Liver (tissue), 9 donors: ENCODE data around the gene GLP1R. TPM values are rescaled to one million over a fixed set of nuclear protein-coding genes. Genes with fewer than 3 reads are reported as not detected.

Source experiments
- DNase-seq: peaks from one replicate; pipeline ENCODE4 v3.0.0-alpha.2; 2017; ENCODE audit warnings: low spot score
- H3K27ac ChIP-seq, 2 donors: one replicate each; pipeline ENCODE4 v1.7.0; 2013; ENCODE audit warnings: inconsistent platforms in 2 of 2, low read length in 2 of 2, control low read depth in 1 of 2, low read depth in 1 of 2, mild to moderate bottlenecking in 1 of 2
- H3K27me3 ChIP-seq, 4 donors: one replicate each; pipeline versions ENCODE4 v1.6.1 to v1.7.0; 2013; ENCODE audit warnings: low read length in 3 of 4, inconsistent platforms in 1 of 4, mild to moderate bottlenecking in 1 of 4, moderate library complexity in 1 of 4; ENCODE audit not compliant: control insufficient read depth in 4 of 4, insufficient read depth in 4 of 4
- H3K36me3 ChIP-seq, 4 donors: one replicate each; pipeline versions ENCODE4 v1.6.1 to v1.7.0; 2013; ENCODE audit warnings: low read length in 3 of 4, mild to moderate bottlenecking in 3 of 4, low read depth in 1 of 4, moderate library complexity in 1 of 4; ENCODE audit not compliant: control insufficient read depth in 4 of 4, insufficient read depth in 3 of 4
- H3K4me1 ChIP-seq, 4 donors: one replicate each; pipeline versions ENCODE4 v1.6.1 to v1.7.0; 2013; ENCODE audit warnings: low read length in 3 of 4, mild to moderate bottlenecking in 3 of 4, moderate library complexity in 1 of 4; ENCODE audit not compliant: control insufficient read depth in 4 of 4, insufficient read depth in 4 of 4
- H3K4me3 ChIP-seq, 3 donors: one replicate each; pipeline versions ENCODE4 v1.6.1 to v1.7.0; 2013; ENCODE audit warnings: low read length in 3 of 3, control low read depth in 1 of 3, low read depth in 1 of 3, mild to moderate bottlenecking in 1 of 3
- H3K9ac ChIP-seq, 2 donors: one replicate each; pipeline ENCODE4 v1.7.0; 2013; ENCODE audit warnings: low read length in 2 of 2, mild to moderate bottlenecking in 2 of 2, moderate library complexity in 2 of 2, control low read depth in 1 of 2, low read depth in 1 of 2
- H3K9me3 ChIP-seq, 4 donors: one replicate each; pipeline versions ENCODE4 v1.6.1 to v1.7.0; 2013; ENCODE audit warnings: low read length in 3 of 4; ENCODE audit not compliant: control insufficient read depth in 4 of 4
- EGR1 ChIP-seq, 2 donors: IDR thresholded peaks; 2 replicates each; pipeline ENCODE4 v1.6.1; 2016 to 2018; ENCODE audit warnings: antibody characterized with exemption in 2 of 2, low read depth in 2 of 2
- FOXA1 ChIP-seq: IDR thresholded peaks from 2 replicates; pipeline ENCODE4 v1.6.1; 2016; ENCODE audit warnings: antibody characterized with exemption
- FOXA2 ChIP-seq: IDR thresholded peaks from 2 replicates; pipeline ENCODE4 v1.6.1; 2016; ENCODE audit warnings: antibody characterized with exemption
- GABPA ChIP-seq, 2 donors: IDR thresholded peaks in 1 of 2; conservative IDR thresholded peaks in 1 of 2; 2 replicates each; pipeline ENCODE4 v1.6.1; 2016; ENCODE audit warnings: antibody characterized with exemption in 2 of 2, mild to moderate bottlenecking in 1 of 2, moderate library complexity in 1 of 2
- HNF4A ChIP-seq, 2 donors: conservative IDR thresholded peaks; 2 replicates each; pipeline ENCODE4 v1.6.1; 2016; ENCODE audit warnings: antibody characterized with exemption in 2 of 2, mild to moderate bottlenecking in 2 of 2
- HNF4G ChIP-seq: IDR thresholded peaks from 2 replicates; pipeline ENCODE4 v1.6.1; 2016; ENCODE audit warnings: antibody characterized with exemption
- JUND ChIP-seq, 2 donors: IDR thresholded peaks; 2 replicates each; pipeline ENCODE4 v1.6.1; 2016; ENCODE audit warnings: antibody characterized with exemption in 2 of 2
- NR2F2 ChIP-seq: IDR thresholded peaks from 2 replicates; pipeline ENCODE4 v1.6.1; 2016; ENCODE audit warnings: antibody characterized with exemption
- RAD21 ChIP-seq, 2 donors: IDR thresholded peaks; 2 replicates each; pipeline ENCODE4 v1.6.1; 2016; ENCODE audit warnings: antibody characterized with exemption in 2 of 2, mild to moderate bottlenecking in 2 of 2
- RXRA ChIP-seq, 2 donors: IDR thresholded peaks; 2 replicates each; pipeline ENCODE4 v1.6.1; 2017 to 2018; ENCODE audit warnings: antibody characterized with exemption in 2 of 2, mild to moderate bottlenecking in 1 of 2
- SP1 ChIP-seq: IDR thresholded peaks from 2 replicates; pipeline ENCODE4 v1.6.1; 2018; ENCODE audit warnings: antibody characterized with exemption, mild to moderate bottlenecking
- TAF1 ChIP-seq: conservative IDR thresholded peaks from 2 replicates; pipeline ENCODE4 v1.6.1; 2016; ENCODE audit warnings: antibody characterized with exemption, mild to moderate bottlenecking
- YY1 ChIP-seq: IDR thresholded peaks from 2 replicates; pipeline ENCODE4 v1.6.1; 2016; ENCODE audit warnings: antibody characterized with exemption, mild to moderate bottlenecking
- WGBS: extraction: QIAGEN DNeasy Blood & Tissue Kit; methylation state at CpG from one replicate; pipeline ENCODE4 v1.1.7; 2013; 5-methylcytosine and 5-hydroxymethylcytosine counted together
- polyA plus RNA-seq, 2 donors: library from polyadenylated mRNA; stranded (reverse) in 1 of 2; unstranded in 1 of 2; fragments of 200-250 nt in 1 of 2; fragments of >200 nt in 1 of 2; fragmentation: Nextera tagmentation in 1 of 2; extraction: Ambion mirVana in 1 of 2; gene quantifications; one replicate each; pipeline versions ENCODE4 v1.2.1 to v1.2.3, GENCODE V29; 2013 to 2015
- total RNA-seq, 2 donors: library from RNA; depleted of rRNA; stranded (reverse); fragments of >200 nt; gene quantifications; one replicate each; pipeline ENCODE4 v1.2.3, GENCODE V29; 2014
- TF ChIP-seq, protein P1 (sequence below): IDR thresholded peaks from 2 replicates; pipeline ENCODE4 v1.6.1; 2016; ENCODE audit warnings: antibody characterized with exemption
- TF ChIP-seq, protein P2 (sequence below): IDR thresholded peaks from 2 replicates; pipeline ENCODE4 v1.6.1; 2016; ENCODE audit warnings: antibody characterized with exemption, mild to moderate bottlenecking
- TF ChIP-seq, protein P3 (sequence below): IDR thresholded peaks from 2 replicates; pipeline ENCODE4 v1.6.1; 2016; ENCODE audit warnings: antibody characterized with exemption
- TF ChIP-seq, protein P4 (sequence below): IDR thresholded peaks from 2 replicates; pipeline ENCODE4 v1.6.1; 2016; ENCODE audit warnings: antibody characterized with exemption
- TF ChIP-seq, protein P5 (sequence below): fragments of 150-350 bp; IDR thresholded peaks from 2 replicates; pipeline ENCODE4 v1.5.1; 2017; ENCODE audit warnings: improper control_type of control experiment, low read depth, low read length; ENCODE audit not compliant: missing input control
- donor health status: healthy.
- donor health status: healthy.
- donor health status: healthy.
- donor health status: healthy.
- donor health status: healthy.

Gene GLP1R
- total and polyA plus RNA-seq, 4 donors: not detected

DNA sequence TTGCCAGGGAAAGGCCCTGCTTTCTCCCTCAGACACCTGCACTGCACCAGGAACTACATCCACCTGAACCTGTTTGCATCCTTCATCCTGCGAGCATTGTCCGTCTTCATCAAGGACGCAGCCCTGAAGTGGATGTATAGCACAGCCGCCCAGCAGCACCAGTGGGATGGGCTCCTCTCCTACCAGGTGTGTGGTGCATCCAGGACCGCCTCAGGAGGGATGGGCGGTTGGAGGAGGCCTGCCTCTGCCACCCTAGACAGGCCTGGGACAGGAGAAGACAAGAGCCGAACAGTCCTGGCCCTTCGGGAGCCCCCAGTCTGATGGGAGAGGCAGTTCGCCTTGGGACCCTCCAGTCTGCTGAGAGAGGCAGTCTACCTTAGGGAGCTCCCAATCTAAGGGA lies 24.2 kb downstream of the GLP1R start (continued):
- TF ChIP-seq RXRA (IDR thresholded peaks at IDR 0.05) (no peak), GABPA (IDR thresholded peaks at IDR 0.05 in 1 of 2, conservative IDR thresholded peaks at IDR 0.05 in 1 of 2) (no peak)
- TF ChIP-seq, protein P1, sequence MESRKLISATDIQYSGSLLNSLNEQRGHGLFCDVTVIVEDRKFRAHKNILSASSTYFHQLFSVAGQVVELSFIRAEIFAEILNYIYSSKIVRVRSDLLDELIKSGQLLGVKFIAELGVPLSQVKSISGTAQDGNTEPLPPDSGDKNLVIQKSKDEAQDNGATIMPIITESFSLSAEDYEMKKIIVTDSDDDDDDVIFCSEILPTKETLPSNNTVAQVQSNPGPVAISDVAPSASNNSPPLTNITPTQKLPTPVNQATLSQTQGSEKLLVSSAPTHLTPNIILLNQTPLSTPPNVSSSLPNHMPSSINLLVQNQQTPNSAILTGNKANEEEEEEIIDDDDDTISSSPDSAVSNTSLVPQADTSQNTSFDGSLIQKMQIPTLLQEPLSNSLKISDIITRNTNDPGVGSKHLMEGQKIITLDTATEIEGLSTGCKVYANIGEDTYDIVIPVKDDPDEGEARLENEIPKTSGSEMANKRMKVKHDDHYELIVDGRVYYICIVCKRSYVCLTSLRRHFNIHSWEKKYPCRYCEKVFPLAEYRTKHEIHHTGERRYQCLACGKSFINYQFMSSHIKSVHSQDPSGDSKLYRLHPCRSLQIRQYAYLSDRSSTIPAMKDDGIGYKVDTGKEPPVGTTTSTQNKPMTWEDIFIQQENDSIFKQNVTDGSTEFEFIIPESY: no peak

DNA sequence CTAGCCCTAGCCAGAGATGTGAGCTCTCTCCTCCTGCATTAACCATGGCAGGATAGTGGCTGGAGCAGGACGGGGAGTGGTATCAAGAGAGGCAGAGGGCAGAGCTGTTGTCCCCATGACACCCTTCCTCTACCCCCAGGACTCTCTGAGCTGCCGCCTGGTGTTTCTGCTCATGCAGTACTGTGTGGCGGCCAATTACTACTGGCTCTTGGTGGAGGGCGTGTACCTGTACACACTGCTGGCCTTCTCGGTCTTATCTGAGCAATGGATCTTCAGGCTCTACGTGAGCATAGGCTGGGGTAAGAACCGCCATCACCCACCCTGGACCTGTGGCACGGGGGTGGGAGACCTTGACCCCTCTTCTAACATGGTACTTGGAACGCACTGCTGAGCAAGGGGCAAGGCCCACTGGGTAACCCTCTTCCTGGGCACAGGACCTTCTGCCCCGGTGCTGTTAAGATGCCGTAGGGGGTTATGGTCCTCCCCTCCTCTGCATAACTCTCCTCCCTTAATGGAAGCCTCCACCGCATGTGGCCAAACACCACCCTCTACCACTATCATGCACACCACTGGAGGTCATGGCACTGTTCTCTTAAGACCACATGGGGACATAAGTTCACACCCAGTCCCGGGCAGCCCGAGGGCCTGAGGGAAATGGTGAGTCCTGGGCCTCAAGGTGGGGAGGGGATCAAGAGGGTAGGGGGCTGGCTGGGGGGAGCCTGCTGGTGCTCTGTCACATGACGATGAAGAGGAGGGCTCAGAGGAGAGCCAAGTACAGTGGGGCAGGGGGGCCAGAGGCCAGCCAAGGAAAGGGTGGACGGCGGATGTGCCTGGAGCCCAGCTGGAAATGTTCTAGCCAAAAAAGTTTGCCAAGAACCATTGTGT lies 25.1 kb downstream of the GLP1R start:
- Histone ChIP-seq H3K36me3 (no peaks in the 10 kb centered on the region), H3K9me3 (no peaks in the 10 kb centered on the region), H3K27me3 (no peaks in the 10 kb centered on the region), H3K9ac (no peak overlapping the region), H3K27ac (no peak overlapping the region), H3K4me1 (no peaks in the 10 kb centered on the region), H3K4me3 (no peak overlapping the region)
- DNase-seq: no peak
- 91% methylated on average over 17 of the region's 17 CpGs for WGBS
- no peak for TF ChIP-seq TAF1
- no peak for TF ChIP-seq JUND (IDR thresholded peaks at IDR 0.05)

DNA sequence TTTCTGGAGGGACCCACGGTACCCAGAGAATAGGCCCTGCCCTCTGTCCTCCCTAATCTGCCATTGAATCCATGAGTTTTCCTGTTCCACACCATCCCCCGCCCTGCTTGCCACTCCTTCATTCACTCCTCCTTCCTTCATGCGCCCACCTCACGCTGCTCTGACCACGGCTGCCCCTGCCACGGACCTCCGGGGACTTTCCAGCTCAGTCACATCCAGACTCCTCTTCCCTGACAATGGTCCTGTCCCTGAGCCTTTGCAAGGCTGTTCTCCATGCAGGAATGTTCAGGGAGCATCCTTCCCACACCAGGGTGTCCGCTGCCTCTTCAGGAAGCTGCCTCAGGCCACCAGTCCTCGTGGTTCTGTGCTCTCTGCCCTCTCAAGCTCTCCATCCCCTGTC lies 25.9 kb downstream of the GLP1R start:
- DNase-seq: no peak
- Histone ChIP-seq H3K4me3 (no peak overlapping the region), H3K36me3 (no peaks in the 10 kb centered on the region), H3K27ac (no peak overlapping the region), H3K27me3 (no peaks in the 10 kb centered on the region), H3K9ac (no peak overlapping the region), H3K9me3 (no peaks in the 10 kb centered on the region), H3K4me1 (no peaks in the 10 kb centered on the region)
- WGBS: 81% methylated on average over 9 of the region's 9 CpGs
- no peak for TF ChIP-seq RXRA (IDR thresholded peaks at IDR 0.05)
- TF ChIP-seq, protein P2, sequence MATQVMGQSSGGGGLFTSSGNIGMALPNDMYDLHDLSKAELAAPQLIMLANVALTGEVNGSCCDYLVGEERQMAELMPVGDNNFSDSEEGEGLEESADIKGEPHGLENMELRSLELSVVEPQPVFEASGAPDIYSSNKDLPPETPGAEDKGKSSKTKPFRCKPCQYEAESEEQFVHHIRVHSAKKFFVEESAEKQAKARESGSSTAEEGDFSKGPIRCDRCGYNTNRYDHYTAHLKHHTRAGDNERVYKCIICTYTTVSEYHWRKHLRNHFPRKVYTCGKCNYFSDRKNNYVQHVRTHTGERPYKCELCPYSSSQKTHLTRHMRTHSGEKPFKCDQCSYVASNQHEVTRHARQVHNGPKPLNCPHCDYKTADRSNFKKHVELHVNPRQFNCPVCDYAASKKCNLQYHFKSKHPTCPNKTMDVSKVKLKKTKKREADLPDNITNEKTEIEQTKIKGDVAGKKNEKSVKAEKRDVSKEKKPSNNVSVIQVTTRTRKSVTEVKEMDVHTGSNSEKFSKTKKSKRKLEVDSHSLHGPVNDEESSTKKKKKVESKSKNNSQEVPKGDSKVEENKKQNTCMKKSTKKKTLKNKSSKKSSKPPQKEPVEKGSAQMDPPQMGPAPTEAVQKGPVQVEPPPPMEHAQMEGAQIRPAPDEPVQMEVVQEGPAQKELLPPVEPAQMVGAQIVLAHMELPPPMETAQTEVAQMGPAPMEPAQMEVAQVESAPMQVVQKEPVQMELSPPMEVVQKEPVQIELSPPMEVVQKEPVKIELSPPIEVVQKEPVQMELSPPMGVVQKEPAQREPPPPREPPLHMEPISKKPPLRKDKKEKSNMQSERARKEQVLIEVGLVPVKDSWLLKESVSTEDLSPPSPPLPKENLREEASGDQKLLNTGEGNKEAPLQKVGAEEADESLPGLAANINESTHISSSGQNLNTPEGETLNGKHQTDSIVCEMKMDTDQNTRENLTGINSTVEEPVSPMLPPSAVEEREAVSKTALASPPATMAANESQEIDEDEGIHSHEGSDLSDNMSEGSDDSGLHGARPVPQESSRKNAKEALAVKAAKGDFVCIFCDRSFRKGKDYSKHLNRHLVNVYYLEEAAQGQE: no peak
- TF ChIP-seq, protein P3, sequence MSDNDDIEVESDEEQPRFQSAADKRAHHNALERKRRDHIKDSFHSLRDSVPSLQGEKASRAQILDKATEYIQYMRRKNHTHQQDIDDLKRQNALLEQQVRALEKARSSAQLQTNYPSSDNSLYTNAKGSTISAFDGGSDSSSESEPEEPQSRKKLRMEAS: no peak
- TF ChIP-seq FOXA2: no peak
- no peak for TF ChIP-seq HNF4G
- TF ChIP-seq, protein P4, sequence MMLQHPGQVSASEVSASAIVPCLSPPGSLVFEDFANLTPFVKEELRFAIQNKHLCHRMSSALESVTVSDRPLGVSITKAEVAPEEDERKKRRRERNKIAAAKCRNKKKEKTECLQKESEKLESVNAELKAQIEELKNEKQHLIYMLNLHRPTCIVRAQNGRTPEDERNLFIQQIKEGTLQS: no peak
- no peak for TF ChIP-seq HNF4A (conservative IDR thresholded peaks at IDR 0.05)
- no peak for TF ChIP-seq YY1
- no peak for TF ChIP-seq NR2F2
- TF ChIP-seq, protein P1: no peak
- no peak for TF ChIP-seq RAD21 (IDR thresholded peaks at IDR 0.05)
- TF ChIP-seq GABPA (IDR thresholded peaks at IDR 0.05 in 1 of 2, conservative IDR thresholded peaks at IDR 0.05 in 1 of 2): no peak
- TF ChIP-seq, protein P5, sequence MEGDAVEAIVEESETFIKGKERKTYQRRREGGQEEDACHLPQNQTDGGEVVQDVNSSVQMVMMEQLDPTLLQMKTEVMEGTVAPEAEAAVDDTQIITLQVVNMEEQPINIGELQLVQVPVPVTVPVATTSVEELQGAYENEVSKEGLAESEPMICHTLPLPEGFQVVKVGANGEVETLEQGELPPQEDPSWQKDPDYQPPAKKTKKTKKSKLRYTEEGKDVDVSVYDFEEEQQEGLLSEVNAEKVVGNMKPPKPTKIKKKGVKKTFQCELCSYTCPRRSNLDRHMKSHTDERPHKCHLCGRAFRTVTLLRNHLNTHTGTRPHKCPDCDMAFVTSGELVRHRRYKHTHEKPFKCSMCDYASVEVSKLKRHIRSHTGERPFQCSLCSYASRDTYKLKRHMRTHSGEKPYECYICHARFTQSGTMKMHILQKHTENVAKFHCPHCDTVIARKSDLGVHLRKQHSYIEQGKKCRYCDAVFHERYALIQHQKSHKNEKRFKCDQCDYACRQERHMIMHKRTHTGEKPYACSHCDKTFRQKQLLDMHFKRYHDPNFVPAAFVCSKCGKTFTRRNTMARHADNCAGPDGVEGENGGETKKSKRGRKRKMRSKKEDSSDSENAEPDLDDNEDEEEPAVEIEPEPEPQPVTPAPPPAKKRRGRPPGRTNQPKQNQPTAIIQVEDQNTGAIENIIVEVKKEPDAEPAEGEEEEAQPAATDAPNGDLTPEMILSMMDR: no peak
- TF ChIP-seq JUND (IDR thresholded peaks at IDR 0.05): no peak
- TF ChIP-seq EGR1 (IDR thresholded peaks at IDR 0.05; ENCODE audit: low read depth in 2 of 2): no peak
- TF ChIP-seq FOXA1: no peak
- no peak for TF ChIP-seq TAF1
- no peak for TF ChIP-seq SP1
